ENCODE results near the gene CITED2.

Gene CITED2

GRCh38 chr6:139409026-139409425 is 34.6 kb upstream of the CITED2 start:
- Histone ChIP-seq H2BK12ac (ENCODE audit: low read length in 2 of 2) (peak overlapping the region in 1 of 2 experiments; percentile 78), H3K14ac (ENCODE audit: low read length in 2 of 2) (peak overlapping the region in 1 of 2 experiments; percentile 71), H2BK120ac (ENCODE audit: low read depth, low read length) (no peak overlapping the region), H3K27ac (ENCODE audit: low read length, poor library complexity, severe bottlenecking) (peak overlapping the region; percentile 77), H3K9me3 (ENCODE audit: control insufficient read depth, low read length) (no peaks in the 10 kb centered on the region), H3K27me3 (ENCODE audit: control insufficient read depth in 1 of 2, insufficient read depth in 1 of 2, low read length in 2 of 2) (no peaks in the 10 kb centered on the region), H3K18ac (ENCODE audit: low read depth in 1 of 2, low read length in 2 of 2) (peak overlapping the region in 1 of 2 experiments; percentile 66), H3K23ac (ENCODE audit: low read length in 2 of 2) (no peak overlapping the region), H2AFZ (ENCODE audit: low read depth, low read length) (no peak overlapping the region), H3K36me3 (ENCODE audit: control insufficient read depth in 1 of 2, insufficient read depth in 2 of 2, low read depth in 1 of 2, low read length in 2 of 2) (no peaks in the 10 kb centered on the region), H3K4me2 (ENCODE audit: low read length, poor library complexity, severe bottlenecking) (no peak overlapping the region), H4K8ac (ENCODE audit: low read length) (no peak overlapping the region), H3K4me1 (ENCODE audit: control insufficient read depth, insufficient read depth, low read depth, low read length) (peaks cover 7% of the 10 kb centered on the region), H2AK5ac (ENCODE audit: low read length, severe bottlenecking) (peak overlapping the region; percentile 97), H3K4me3 (ENCODE audit: insufficient read depth in 1 of 2, low read depth in 1 of 2, low read length in 2 of 2) (no peak overlapping the region), H2BK15ac (ENCODE audit: low read depth, poor library complexity, severe bottlenecking) (no peak overlapping the region), H3K9ac (ENCODE audit: low read length) (no peak overlapping the region), H4K91ac (ENCODE audit: low read length) (peak overlapping the region; percentile 34), H3K4ac (ENCODE audit: low read depth in 1 of 2, low read length in 2 of 2) (peak overlapping the region in 1 of 2 experiments; percentile 58), H3K79me1 (replicated peaks; ENCODE audit: low read length, poor library complexity, severe bottlenecking) (no peaks in the 10 kb centered on the region), H2BK5ac (ENCODE audit: low read depth, low read length, poor library complexity, severe bottlenecking) (peak overlapping the region; percentile 25)
- WGBS, result 76% methylated on average over 4 of the region's 4 CpGs
- DNase-seq, result no peak

GRCh38 chr6:139407718-139408222 is 33.3 kb upstream of the CITED2 start:
- Histone ChIP-seq H4K8ac (ENCODE audit: low read length) (no peak overlapping the region), H3K4me3 (ENCODE audit: insufficient read depth in 1 of 2, low read depth in 1 of 2, low read length in 2 of 2) (no peak overlapping the region), H2BK120ac (ENCODE audit: low read depth, low read length) (no peak overlapping the region), H2BK5ac (ENCODE audit: low read depth, low read length, poor library complexity, severe bottlenecking) (no peak overlapping the region), H2BK15ac (ENCODE audit: low read depth, poor library complexity, severe bottlenecking) (no peak overlapping the region), H2AK5ac (ENCODE audit: low read length, severe bottlenecking) (no peak overlapping the region), H2AFZ (ENCODE audit: low read depth, low read length) (no peak overlapping the region), H4K91ac (ENCODE audit: low read length) (no peak overlapping the region), H3K18ac (ENCODE audit: low read depth in 1 of 2, low read length in 2 of 2) (no peak overlapping the region), H3K27me3 (ENCODE audit: control insufficient read depth in 1 of 2, insufficient read depth in 1 of 2, low read length in 2 of 2) (no peaks in the 10 kb centered on the region), H3K9ac (ENCODE audit: low read length) (peak overlapping the region; percentile 65), H3K79me1 (replicated peaks; ENCODE audit: low read length, poor library complexity, severe bottlenecking) (no peaks in the 10 kb centered on the region), H3K27ac (ENCODE audit: low read length, poor library complexity, severe bottlenecking) (peak overlapping the region; percentile 77), H3K4me1 (ENCODE audit: control insufficient read depth, insufficient read depth, low read depth, low read length) (peaks cover 9% of the 10 kb centered on the region), H3K23ac (ENCODE audit: low read length in 2 of 2) (no peak overlapping the region), H3K4ac (ENCODE audit: low read depth in 1 of 2, low read length in 2 of 2) (no peak overlapping the region), H3K4me2 (ENCODE audit: low read length, poor library complexity, severe bottlenecking) (no peak overlapping the region), H3K9me3 (ENCODE audit: control insufficient read depth, low read length) (no peaks in the 10 kb centered on the region), H3K14ac (ENCODE audit: low read length in 2 of 2) (no peak overlapping the region), H2BK12ac (ENCODE audit: low read length in 2 of 2) (no peak overlapping the region), H3K36me3 (ENCODE audit: control insufficient read depth in 1 of 2, insufficient read depth in 2 of 2, low read depth in 1 of 2, low read length in 2 of 2) (no peaks in the 10 kb centered on the region)
- peak; percentile 88 for DNase-seq
- WGBS, result 3% methylated on average over 3 of the region's 4 CpGs

- Histone ChIP-seq H2BK12ac (ENCODE audit: low read length in 2 of 2) (peak overlapping the region in 1 of 2 experiments; percentile 71), H3K18ac (ENCODE audit: low read depth in 1 of 2, low read length in 2 of 2) (peak overlapping the region; percentile 11 to 61), H3K36me3 (ENCODE audit: control insufficient read depth in 1 of 2, insufficient read depth in 2 of 2, low read depth in 1 of 2, low read length in 2 of 2) (no peaks in the 10 kb centered on the region), H4K91ac (ENCODE audit: low read length) (no peak overlapping the region), H3K4ac (ENCODE audit: low read depth in 1 of 2, low read length in 2 of 2) (peak overlapping the region in 1 of 2 experiments; percentile 26), H3K4me1 (ENCODE audit: control insufficient read depth, insufficient read depth, low read depth, low read length) (peaks cover 9% of the 10 kb centered on the region), H2BK120ac (ENCODE audit: low read depth, low read length) (no peak overlapping the region), H3K14ac (ENCODE audit: low read length in 2 of 2) (peak overlapping the region in 1 of 2 experiments; percentile 15), H3K4me2 (ENCODE audit: low read length, poor library complexity, severe bottlenecking) (no peak overlapping the region), H3K23ac (ENCODE audit: low read length in 2 of 2) (no peak overlapping the region), H2AK5ac (ENCODE audit: low read length, severe bottlenecking) (peak overlapping the region; percentile 73), H3K9ac (ENCODE audit: low read length) (peak overlapping the region; percentile 65), H3K27ac (ENCODE audit: low read length, poor library complexity, severe bottlenecking) (peak overlapping the region; percentile 26), H2BK15ac (ENCODE audit: low read depth, poor library complexity, severe bottlenecking) (no peak overlapping the region), H3K4me3 (ENCODE audit: insufficient read depth in 1 of 2, low read depth in 1 of 2, low read length in 2 of 2) (no peak overlapping the region), H3K79me1 (replicated peaks; ENCODE audit: low read length, poor library complexity, severe bottlenecking) (no peaks in the 10 kb centered on the region), H2AFZ (ENCODE audit: low read depth, low read length) (no peak overlapping the region), H3K9me3 (ENCODE audit: control insufficient read depth, low read length) (no peaks in the 10 kb centered on the region), H4K8ac (ENCODE audit: low read length) (peak overlapping the region; percentile 75), H2BK5ac (ENCODE audit: low read depth, low read length, poor library complexity, severe bottlenecking) (no peak overlapping the region), H3K27me3 (ENCODE audit: control insufficient read depth in 1 of 2, insufficient read depth in 1 of 2, low read length in 2 of 2) (no peaks in the 10 kb centered on the region)
- 57% methylated on average over 3 of the region's 4 CpGs for WGBS
- peak; percentile 37 for DNase-seq
Measured at GRCh38 chr6:139406577-139407343, 32.3 kb upstream of the CITED2 start.

- Histone ChIP-seq H3K18ac (ENCODE audit: low read depth in 1 of 2, low read length in 2 of 2) (peak overlapping the region in 1 of 2 experiments; percentile 45), H3K27ac (ENCODE audit: low read length, poor library complexity, severe bottlenecking) (no peak overlapping the region), H3K4ac (ENCODE audit: low read depth in 1 of 2, low read length in 2 of 2) (no peak overlapping the region), H3K27me3 (ENCODE audit: control insufficient read depth in 1 of 2, insufficient read depth in 1 of 2, low read length in 2 of 2) (no peaks in the 10 kb centered on the region), H3K4me3 (ENCODE audit: insufficient read depth in 1 of 2, low read depth in 1 of 2, low read length in 2 of 2) (no peak overlapping the region), H3K14ac (ENCODE audit: low read length in 2 of 2) (no peak overlapping the region), H2BK120ac (ENCODE audit: low read depth, low read length) (no peak overlapping the region), H2BK5ac (ENCODE audit: low read depth, low read length, poor library complexity, severe bottlenecking) (no peak overlapping the region), H3K23ac (ENCODE audit: low read length in 2 of 2) (no peak overlapping the region), H4K91ac (ENCODE audit: low read length) (no peak overlapping the region), H2AFZ (ENCODE audit: low read depth, low read length) (no peak overlapping the region), H3K4me2 (ENCODE audit: low read length, poor library complexity, severe bottlenecking) (no peak overlapping the region), H3K9ac (ENCODE audit: low read length) (peak overlapping the region; percentile 58), H3K9me3 (ENCODE audit: control insufficient read depth, low read length) (no peaks in the 10 kb centered on the region), H3K36me3 (ENCODE audit: control insufficient read depth in 1 of 2, insufficient read depth in 2 of 2, low read depth in 1 of 2, low read length in 2 of 2) (no peaks in the 10 kb centered on the region), H4K8ac (ENCODE audit: low read length) (no peak overlapping the region), H2BK15ac (ENCODE audit: low read depth, poor library complexity, severe bottlenecking) (no peak overlapping the region), H3K4me1 (ENCODE audit: control insufficient read depth, insufficient read depth, low read depth, low read length) (peaks cover 5% of the 10 kb centered on the region), H2BK12ac (ENCODE audit: low read length in 2 of 2) (no peak overlapping the region), H3K79me1 (replicated peaks; ENCODE audit: low read length, poor library complexity, severe bottlenecking) (no peaks in the 10 kb centered on the region), H2AK5ac (ENCODE audit: low read length, severe bottlenecking) (no peak overlapping the region)
- 27% methylated on average over 6 of the region's 7 CpGs for WGBS
- DNase-seq, result peak; percentile 93
Measured at GRCh38 chr6:139402876-139403386, 28.5 kb upstream of the CITED2 start.
